GM12865 (cell line): Measurements from ENCODE around the gene DOCK1.

Experiments
- DNase-seq: peaks from one replicate; pipeline ENCODE4 v3.0.0; 2010; ENCODE audit warnings: low read depth
- H3K4me3 ChIP-seq: 2 replicates; pipeline ENCODE4 v1.5.1; 2011; ENCODE audit warnings: mild to moderate bottlenecking, low read depth, low read length, control low read depth
- TF ChIP-seq, protein P1 (sequence below): IDR thresholded peaks from 2 replicates; pipeline ENCODE4 v1.5.1; 2011; ENCODE audit warnings: low read length, control low read depth, low read depth, inconsistent platforms; ENCODE audit not compliant: insufficient read depth; ENCODE audit errors: missing control alignments

Gene DOCK1

DNA sequence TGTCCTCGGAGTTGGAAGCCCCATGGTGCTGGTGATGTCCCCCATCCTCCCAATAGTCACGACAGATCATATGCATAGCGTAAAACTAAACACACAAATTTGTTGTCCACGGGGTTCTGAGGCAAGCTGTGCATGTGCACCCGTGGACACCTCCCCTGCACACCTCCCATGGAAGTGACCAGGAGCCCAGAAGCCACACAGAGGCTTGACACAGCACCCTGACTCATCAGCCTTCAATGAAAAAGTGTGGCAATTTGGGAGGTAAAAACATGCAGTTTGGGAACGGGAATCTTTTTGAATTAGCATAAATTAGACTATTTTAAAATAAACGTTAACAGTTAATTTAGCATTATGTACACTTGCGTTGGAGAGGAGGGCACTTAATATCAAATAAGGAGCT, 554.7 kb downstream of the DOCK1 start:
- TF ChIP-seq, protein P1, sequence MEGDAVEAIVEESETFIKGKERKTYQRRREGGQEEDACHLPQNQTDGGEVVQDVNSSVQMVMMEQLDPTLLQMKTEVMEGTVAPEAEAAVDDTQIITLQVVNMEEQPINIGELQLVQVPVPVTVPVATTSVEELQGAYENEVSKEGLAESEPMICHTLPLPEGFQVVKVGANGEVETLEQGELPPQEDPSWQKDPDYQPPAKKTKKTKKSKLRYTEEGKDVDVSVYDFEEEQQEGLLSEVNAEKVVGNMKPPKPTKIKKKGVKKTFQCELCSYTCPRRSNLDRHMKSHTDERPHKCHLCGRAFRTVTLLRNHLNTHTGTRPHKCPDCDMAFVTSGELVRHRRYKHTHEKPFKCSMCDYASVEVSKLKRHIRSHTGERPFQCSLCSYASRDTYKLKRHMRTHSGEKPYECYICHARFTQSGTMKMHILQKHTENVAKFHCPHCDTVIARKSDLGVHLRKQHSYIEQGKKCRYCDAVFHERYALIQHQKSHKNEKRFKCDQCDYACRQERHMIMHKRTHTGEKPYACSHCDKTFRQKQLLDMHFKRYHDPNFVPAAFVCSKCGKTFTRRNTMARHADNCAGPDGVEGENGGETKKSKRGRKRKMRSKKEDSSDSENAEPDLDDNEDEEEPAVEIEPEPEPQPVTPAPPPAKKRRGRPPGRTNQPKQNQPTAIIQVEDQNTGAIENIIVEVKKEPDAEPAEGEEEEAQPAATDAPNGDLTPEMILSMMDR = no peak
- DNase-seq = no peak
- H3K4me3 ChIP-seq = no peak overlapping the region

DNA sequence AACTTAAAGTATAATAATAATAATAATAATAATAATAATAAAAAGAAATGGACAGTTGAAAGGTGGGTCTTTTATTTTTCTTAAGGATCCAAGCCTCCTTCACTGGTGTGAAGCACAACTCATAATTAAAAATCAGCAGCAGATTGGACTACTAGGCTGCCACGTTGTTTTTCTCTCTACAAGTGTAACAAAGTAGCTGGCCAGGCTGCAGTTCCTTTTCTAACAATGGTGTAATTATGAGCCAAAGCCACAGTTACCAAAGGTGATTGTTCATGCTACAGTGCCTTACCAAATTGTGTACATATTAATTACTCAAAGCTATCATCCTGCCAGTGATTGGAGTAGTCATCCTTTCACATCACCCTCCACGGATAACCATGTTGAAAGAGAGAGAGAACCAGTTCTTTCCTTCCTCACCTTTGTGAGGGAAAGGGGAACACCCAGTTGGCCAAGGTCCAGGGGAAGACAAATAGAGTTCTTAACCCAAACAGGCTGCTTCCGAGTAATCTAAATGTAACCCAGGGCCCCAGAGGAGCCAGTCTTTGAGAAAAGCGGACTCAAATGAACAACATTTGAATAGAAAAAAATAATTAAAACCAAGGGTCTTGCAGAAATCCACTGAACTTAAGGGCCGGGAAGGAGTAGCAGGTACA, 557.5 kb downstream of the DOCK1 start:
- no peak overlapping the region for H3K4me3 ChIP-seq
- TF ChIP-seq, protein P1 = no peak
- no peak for DNase-seq

DNA sequence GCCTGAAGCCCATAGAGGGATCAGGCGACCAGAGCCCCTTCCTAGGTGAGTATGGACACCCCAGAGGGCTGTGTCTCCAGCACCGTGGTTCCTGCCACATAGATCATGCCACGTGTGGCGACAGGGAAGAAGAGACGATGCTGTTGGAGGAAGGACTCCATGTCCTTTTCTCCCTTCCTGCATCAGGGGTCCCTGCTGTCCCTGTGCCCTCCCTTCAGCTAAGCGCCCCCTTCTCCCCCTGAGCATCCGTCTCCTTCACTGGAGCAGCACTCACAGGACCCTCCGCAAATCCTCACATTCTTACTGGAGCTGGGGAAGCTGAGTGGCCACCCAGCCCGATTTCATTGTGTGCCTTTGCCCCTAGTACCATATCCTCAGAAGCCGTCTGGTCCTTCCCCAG, 558.3 kb downstream of the DOCK1 start:
- no peak for DNase-seq
- no peak overlapping the region for H3K4me3 ChIP-seq
- TF ChIP-seq, protein P1 = no peak

DNA sequence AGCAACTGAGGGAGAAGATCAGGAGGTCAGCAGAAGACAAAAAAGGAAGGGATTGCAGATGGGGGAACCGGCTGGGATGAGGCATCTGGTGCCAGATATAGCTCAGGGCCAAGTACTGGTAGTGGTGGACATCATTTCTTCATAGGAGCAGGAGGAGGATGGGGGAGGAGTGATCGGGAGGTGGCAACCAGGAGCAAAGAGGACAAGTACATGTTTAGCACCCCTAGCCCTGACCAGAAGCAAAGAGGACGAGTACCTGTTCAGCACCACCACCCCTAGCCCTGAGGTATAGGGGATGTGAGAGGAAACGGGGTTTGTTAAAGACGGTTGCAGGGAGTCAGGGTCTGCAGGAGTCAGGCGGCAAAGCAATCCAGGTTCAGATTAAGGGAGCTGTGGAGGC, 559.3 kb downstream of the DOCK1 start:
- DNase-seq = no peak
- TF ChIP-seq, protein P1 = no peak
- H3K4me3 ChIP-seq = no peak overlapping the region

DNA sequence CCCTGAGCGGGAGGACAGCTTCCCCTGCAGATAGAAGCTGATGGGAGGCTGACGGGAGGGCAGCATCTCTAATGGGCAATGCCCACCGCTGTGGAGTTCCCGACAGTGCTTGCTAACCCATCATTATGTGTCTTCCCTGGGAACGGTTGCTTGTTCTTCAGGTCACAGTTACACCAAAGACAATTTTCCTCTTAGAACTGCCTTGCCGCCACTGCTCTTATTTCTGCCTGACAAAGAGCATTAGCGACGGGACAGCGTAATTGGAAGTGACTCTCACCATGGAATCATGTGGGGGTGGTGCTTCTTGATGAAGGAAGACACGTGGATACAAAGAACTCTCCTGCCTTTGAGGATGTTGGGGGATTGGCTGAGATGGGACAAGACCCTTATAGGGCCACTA, 562.6 kb downstream of the DOCK1 start:
- DNase-seq = no peak
- TF ChIP-seq, protein P1 = no peak
- no peak overlapping the region for H3K4me3 ChIP-seq

DNA sequence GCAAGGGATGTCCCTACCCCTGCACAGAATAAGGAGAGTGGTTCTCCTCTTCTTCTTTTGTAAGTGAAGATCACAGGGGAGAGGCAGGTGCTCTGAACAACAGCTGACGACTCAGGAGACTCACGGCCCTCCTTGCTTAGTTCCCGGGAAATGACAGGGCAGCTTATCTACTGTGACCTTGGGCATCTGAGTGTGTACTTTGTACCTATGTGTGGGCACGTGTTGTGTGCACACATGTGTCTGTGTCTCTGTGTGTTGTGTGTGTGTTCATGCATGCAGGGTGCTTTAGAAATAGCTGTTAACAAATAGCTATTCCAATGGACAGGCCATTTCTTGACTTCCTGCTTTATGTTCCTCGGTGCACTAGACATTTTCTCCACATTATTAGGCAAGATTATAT, 563.4 kb downstream of the DOCK1 start:
- no peak for DNase-seq
- TF ChIP-seq, protein P1 = no peak
- no peak overlapping the region for H3K4me3 ChIP-seq

DNA sequence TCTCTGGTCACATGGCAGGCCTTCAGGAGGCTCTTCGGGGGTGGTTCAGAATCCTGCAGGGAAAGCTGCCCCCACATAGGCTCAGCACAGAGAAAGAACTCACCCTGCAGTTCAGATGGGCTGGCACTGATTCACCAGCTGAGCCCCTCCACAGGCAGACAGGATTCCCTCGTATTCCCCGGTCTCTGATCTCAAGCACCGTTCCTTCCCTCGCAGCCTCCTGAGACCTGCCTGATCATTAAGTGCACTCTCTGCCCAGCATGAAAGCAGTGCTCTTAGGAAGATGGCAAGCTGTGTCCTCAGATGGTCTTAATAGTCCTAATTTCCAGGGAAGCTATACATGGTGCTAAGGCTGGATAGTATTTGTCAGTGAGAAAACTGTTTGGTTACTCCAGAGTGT, 565.7 kb downstream of the DOCK1 start:
- no peak overlapping the region for H3K4me3 ChIP-seq
- DNase-seq = no peak
- TF ChIP-seq, protein P1 = no peak
